GM19238 (cell line): ENCODE measurements around the gene PCDHA7.
"Not testable (repeated sequence)": the region's sequence is repeated elsewhere in the genome, so short reads cannot be mapped to it uniquely, and the experiment has no call there.

Experiments
- DNase-seq: peaks from one replicate; pipeline ENCODE4 v3.0.0; 2011; ENCODE audit warnings: low spot score; ENCODE audit not compliant: insufficient read length

The PCDHA7 gene

DNA sequence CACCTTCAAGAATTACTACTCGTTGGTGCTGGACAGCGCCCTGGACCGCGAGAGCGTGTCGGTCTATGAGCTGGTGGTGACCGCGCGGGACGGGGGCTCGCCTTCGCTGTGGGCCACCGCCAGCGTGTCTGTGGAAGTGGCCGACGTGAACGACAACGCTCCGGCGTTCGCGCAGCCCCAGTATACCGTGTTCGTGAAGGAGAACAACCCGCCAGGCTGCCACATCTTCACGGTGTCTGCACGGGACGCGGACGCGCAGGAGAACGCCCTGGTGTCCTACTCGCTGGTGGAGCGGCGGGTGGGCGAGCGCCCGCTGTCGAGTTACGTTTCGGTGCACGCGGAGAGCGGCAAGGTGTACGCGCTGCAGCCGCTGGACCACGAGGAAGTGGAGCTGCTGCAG is 11.1 kb upstream of the PCDHA7 start:
- DNase-seq, result not testable (repeated sequence)

DNA sequence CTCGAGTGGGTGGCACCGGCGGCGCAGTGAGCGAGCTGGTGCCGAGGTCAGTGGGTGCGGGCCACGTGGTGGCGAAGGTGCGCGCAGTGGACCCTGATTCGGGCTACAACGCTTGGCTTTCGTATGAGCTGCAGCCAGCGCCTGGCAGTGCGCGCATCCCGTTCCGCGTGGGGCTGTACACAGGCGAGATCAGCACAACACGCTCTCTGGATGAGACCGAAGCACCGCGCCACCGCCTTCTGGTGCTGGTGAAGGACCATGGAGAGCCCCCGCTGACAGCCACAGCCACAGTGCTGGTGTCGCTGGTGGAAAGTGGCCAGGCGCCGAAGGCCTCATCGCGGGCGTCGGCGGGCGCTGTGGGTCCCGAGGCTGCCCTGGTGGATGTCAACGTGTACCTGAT is 10.6 kb upstream of the PCDHA7 start:
- DNase-seq, result no peak

- DNase-seq, result no peak
Observed at GRCh38 chr5:140827704-140828361, 6.2 kb upstream of the PCDHA7 start, which contains the start of gene PCDHA6. Gene PCDHA6, plus strand, starts transcription at chr5:140827960. Its CDS starts 132 bp downstream, at chr5:140828092.

GRCh38 chr5:140828362-140828737 is 5.7 kb upstream of the PCDHA7 start:
- DNase-seq, result no peak

- not testable (repeated sequence) for DNase-seq
Observed at GRCh38 chr5:140829511-140830501, 4.3 kb upstream of the PCDHA7 start.

DNA sequence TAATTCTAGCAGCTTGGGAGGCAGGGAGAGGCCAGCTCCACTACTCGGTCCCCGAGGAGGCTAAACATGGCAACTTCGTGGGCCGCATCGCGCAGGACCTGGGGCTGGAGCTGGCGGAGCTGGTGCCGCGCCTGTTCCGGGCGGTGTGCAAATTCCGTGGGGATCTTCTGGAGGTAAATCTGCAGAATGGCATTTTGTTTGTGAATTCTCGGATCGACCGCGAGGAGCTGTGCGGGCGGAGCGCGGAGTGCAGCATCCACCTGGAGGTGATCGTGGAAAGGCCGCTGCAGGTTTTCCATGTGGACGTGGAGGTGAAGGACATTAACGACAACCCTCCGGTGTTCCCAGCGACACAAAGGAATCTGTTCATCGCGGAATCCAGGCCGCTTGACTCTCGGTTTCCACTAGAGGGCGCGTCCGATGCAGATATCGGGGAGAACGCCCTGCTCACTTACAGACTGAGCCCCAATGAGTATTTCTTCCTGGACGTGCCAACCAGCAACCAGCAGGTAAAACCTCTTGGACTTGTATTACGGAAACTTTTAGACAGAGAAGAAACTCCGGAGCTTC is 455 bp downstream of the PCDHA7 start:
- not testable (repeated sequence) for DNase-seq

DNA sequence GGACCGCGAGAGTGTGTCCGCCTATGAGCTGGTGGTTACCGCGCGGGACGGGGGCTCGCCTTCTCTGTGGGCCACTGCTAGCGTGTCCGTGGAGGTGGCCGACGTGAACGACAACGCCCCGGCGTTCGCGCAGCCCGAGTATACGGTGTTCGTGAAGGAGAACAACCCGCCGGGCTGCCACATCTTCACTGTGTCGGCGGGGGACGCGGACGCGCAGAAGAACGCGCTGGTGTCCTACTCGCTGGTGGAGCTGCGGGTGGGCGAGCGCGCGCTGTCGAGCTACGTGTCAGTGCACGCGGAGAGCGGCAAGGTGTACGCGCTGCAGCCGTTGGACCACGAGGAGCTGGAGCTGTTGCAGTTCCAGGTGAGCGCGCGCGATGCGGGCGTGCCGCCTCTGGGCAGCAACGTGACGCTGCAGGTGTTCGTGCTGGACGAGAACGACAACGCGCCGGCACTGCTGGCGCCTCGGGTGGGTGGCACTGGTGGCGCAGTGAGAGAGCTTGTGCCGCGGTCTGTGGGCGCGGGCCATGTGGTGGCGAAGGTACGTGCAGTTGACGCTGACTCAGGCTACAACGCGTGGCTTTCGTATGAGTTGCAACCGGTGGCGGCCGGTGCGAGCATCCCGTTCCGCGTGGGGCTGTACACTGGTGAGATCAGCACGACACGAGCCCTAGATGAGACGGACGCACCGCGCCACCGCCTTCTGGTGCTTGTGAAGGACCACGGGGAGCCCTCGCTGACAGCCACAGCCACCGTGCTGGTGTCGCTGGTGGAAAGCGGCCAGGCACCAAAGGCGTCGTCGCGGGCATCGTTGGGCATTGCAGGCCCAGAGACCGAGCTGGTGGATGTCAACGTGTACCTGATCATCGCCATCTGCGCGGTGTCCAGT is 1.8 kb downstream of the PCDHA7 start:
- no peak for DNase-seq

GRCh38 chr5:140840978-140841962 is 7.2 kb downstream of the PCDHA7 start, which contains the start of gene PCDHA8:
Gene PCDHA8, plus strand, starts transcription at chr5:140841187. Its CDS starts 135 bp downstream, at chr5:140841322.
- DNase-seq, result no peak

GRCh38 chr5:140842798-140843733 is 9.0 kb downstream of the PCDHA7 start:
- no peak for DNase-seq

- DNase-seq, result not testable (repeated sequence)
Observed at GRCh38 chr5:140848139-140849102, 14.4 kb downstream of the PCDHA7 start, which contains the start of gene PCDHA9. Gene PCDHA9, plus strand, starts transcription at chr5:140848382. Its CDS starts 114 bp downstream, at chr5:140848496.

DNA sequence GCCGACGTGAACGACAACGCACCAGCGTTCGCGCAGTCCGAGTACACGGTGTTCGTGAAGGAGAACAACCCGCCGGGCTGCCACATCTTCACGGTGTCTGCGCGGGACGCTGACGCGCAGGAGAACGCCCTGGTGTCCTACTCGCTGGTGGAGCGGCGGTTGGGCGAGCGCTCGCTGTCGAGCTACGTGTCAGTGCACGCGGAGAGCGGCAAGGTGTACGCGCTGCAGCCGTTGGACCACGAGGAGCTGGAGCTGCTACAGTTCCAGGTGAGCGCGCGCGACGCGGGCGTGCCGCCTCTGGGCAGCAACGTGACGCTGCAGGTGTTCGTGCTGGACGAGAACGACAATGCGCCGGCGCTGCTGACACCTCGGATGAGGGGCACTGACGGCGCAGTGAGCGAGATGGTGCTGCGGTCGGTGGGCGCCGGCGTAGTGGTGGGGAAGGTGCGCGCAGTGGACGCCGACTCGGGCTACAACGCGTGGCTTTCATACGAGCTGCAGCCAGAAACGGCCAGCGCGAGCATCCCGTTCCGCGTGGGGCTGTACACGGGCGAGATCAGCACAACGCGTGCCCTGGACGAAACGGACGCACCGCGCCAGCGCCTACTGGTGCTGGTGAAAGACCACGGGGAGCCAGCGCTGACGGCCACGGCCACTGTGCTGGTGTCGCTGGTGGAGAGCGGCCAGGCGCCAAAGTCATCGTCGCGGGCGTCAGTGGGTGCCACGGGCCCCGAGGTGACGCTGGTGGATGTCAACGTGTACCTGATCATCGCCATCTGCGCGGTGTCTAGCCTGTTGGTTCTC is 16.0 kb downstream of the PCDHA7 start:
- not testable (repeated sequence) for DNase-seq

DNA sequence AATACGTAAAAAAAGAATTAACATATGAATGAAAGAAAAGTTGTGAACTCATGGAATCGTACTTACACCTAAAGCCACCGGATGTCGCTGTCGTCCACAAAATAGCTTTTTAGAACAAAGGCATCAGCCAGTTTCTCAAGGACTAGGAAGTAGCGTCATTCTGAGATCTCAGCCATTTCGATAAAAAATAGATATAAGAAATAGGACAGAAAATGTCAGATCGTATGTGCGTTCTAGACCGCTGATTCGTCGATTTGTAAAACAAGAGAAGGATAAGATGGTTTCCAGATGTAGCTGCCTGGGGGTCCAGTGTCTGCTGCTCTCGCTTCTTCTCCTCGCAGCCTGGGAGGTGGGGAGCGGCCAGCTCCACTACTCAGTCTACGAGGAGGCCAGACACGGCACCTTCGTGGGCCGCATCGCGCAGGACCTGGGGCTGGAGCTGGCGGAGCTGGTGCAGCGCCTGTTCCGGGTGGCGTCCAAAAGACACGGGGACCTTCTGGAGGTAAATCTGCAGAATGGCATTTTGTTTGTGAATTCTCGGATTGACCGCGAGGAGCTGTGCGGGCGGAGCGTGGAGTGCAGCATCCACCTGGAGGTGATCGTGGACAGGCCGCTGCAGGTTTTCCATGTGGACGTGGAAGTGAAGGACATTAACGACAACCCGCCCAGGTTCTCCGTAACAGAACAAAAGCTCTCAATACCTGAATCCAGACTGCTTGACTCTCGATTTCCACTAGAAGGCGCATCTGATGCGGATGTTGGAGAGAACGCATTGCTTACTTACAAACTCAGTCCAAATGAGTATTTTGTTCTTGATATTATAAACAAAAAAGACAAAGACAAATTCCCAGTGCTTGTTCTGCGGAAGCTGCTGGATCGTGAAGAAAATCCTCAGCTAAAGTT is 22.0 kb downstream of the PCDHA7 start, which contains the start of gene PCDHA10:
TSS of gene PCDHA10 (plus strand) at position 126 of the 903 bp plus-strand sequence. CDS start at position 278, 152 bp downstream.
- DNase-seq, result no peak

GRCh38 chr5:140857177-140857986 is 23.3 kb downstream of the PCDHA7 start:
- DNase-seq, result no peak

DNA sequence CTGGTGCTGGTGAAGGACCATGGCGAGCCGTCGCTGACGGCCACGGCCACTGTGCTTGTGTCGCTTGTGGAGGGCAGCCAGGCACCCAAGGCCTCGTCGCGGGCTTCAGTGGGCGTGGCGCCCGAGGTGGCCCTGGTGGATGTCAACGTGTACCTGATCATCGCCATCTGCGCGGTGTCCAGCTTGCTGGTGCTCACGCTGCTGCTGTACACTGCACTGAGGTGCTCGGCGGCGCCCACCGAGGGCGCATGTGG is 23.8 kb downstream of the PCDHA7 start:
- DNase-seq, result no peak
